ENCODE data around the gene ACADS. TPM values are rescaled to one million over a fixed set of nuclear protein-coding genes. Genes with fewer than 3 reads are reported as not detected.

The ACADS gene
- total and polyA plus RNA-seq, 11 donors, result 56.7 to 213 (median 78.8) TPM

- ATAC-seq (peak; percentile 89 to 95 (median 94)), DNase-seq (peak; percentile 99)
- H3K36me3 ChIP-seq, result no peaks in the 10 kb centered on the region
- H3K27ac ChIP-seq, result peak within 1 kb of the TSS; percentile 84 to 97 (median 94)
- TF ChIP-seq CTCF (IDR thresholded peaks at IDR 0.05), result peak in 9 of 12 donors; percentile 4 to 43 (median 13)
- peak in 1 of 2 donors; percentile 98 for TF ChIP-seq POLR2A (IDR thresholded peaks at IDR 0.05)
- intact Hi-C loops (cut with DNase I), result loop anchor here in 8 of 10 donors (2.0 to 5.0 kb wide), 5 partner anchors 24 to 40 kb away; partner anchors contain the start of gene UNC119B (in 2 of the 8)
- peaks cover 0 to 59% (median 46%) of the 10 kb centered on the region in 12 donors for H3K4me1 ChIP-seq
- no peaks in the 10 kb centered on the region for H3K9me3 ChIP-seq
- no peaks in the 10 kb centered on the region for H3K27me3 ChIP-seq
- WGBS, 4 donors, result 1% methylated on average over 29 to 84 of the region's 84 CpGs
- H3K4me3 ChIP-seq, result peak within 1 kb of the TSS; percentile 68 to 98 (median 90)
These were observed 38.7 kb upstream of the ACADS start, which contains the start of gene MLEC for GRCh38 chr12:120686690-120687577. Gene MLEC, plus strand, starts transcription at chr12:120687149. Its CDS starts 148 bp downstream, at chr12:120687297.

- 0 to 1% (median 0%) methylated on average over 31 of the region's 31 CpGs for WGBS, 4 donors
- DNase-seq, result peak in 1 of 5 donors; percentile 34
- Histone ChIP-seq H3K4me1 (peaks cover 0 to 67% (median 51%) of the 10 kb centered on the region in 12 donors), H3K9me3 (no peaks in the 10 kb centered on the region), H3K27me3 (no peaks in the 10 kb centered on the region), H3K27ac (peak overlapping the region; percentile 84 to 97 (median 94)), H3K4me3 (peak overlapping the region; percentile 68 to 98 (median 90)), H3K36me3 (peaks cover 0 to under 1% (median 0%) of the 10 kb centered on the region in 9 donors)
- no peak for TF ChIP-seq CTCF (IDR thresholded peaks at IDR 0.05)
- TF ChIP-seq POLR2A (IDR thresholded peaks at IDR 0.05), result no peak
- intact Hi-C loops (cut with DNase I), result loop anchor here in 8 of 10 donors (2.0 to 5.0 kb wide), 5 partner anchors 23 to 40 kb away; partner anchors contain the start of gene UNC119B (in 3 of the 8)
- ATAC-seq, result no peak
These were observed 37.9 kb upstream of the ACADS start for GRCh38 chr12:120687578-120688289.

- intact Hi-C loops (cut with DNase I), result loop anchor here in 7 of 10 donors (2.0 to 5.0 kb wide), 4 partner anchors 22 to 41 kb away; partner anchors contain the start of gene UNC119B (in 1 of the 7)
- no peak for ATAC-seq
- Histone ChIP-seq H3K4me1 (peaks cover 0 to 76% (median 59%) of the 10 kb centered on the region in 12 donors), H3K27me3 (no peaks in the 10 kb centered on the region), H3K36me3 (peaks cover 0 to 9% (median 0%) of the 10 kb centered on the region in 9 donors), H3K4me3 (peak overlapping the region; percentile 68 to 98 (median 90)), H3K9me3 (no peaks in the 10 kb centered on the region), H3K27ac (peak overlapping the region; percentile 25 to 97 (median 94))
- 6 to 10% (median 9%) methylated on average over 6 of the region's 6 CpGs for WGBS, 4 donors
- TF ChIP-seq CTCF (IDR thresholded peaks at IDR 0.05), result no peak
- no peak for TF ChIP-seq POLR2A (IDR thresholded peaks at IDR 0.05)
- no peak for DNase-seq
These were observed 37.0 kb upstream of the ACADS start for GRCh38 chr12:120688527-120689071.

Data from heart left ventricle (tissue), 16 donors.